Prostate gland (tissue), 2 donors: ENCODE results near the gene OR2T1.
"Not testable (repeated sequence)": the region's sequence is repeated elsewhere in the genome, so short reads cannot be mapped to it uniquely, and the experiment has no call there.

ENCODE experiments used
- POLR2AphosphoS5 ChIP-seq: sonication (generic); formaldehyde crosslinking; IDR thresholded peaks from one replicate; pipeline ENCODE4 v1.6.1; 2017; ENCODE audit warnings: antibody characterized with exemption
- TF ChIP-seq, protein P1 (sequence below), 4 experiments: fragments of 200-600 bp in 2 of 4; fragments of 450-650 bp in 2 of 4; sonication (generic) in 2 of 4; IDR thresholded peaks; 1 replicate in 3 of 4; 2 replicates in 1 of 4; pipeline ENCODE4 v1.5.1; 2016 to 2019; ENCODE audit warnings: antibody characterized with exemption in 4 of 4, mild to moderate bottlenecking in 2 of 4, moderate library complexity in 2 of 4

DNA sequence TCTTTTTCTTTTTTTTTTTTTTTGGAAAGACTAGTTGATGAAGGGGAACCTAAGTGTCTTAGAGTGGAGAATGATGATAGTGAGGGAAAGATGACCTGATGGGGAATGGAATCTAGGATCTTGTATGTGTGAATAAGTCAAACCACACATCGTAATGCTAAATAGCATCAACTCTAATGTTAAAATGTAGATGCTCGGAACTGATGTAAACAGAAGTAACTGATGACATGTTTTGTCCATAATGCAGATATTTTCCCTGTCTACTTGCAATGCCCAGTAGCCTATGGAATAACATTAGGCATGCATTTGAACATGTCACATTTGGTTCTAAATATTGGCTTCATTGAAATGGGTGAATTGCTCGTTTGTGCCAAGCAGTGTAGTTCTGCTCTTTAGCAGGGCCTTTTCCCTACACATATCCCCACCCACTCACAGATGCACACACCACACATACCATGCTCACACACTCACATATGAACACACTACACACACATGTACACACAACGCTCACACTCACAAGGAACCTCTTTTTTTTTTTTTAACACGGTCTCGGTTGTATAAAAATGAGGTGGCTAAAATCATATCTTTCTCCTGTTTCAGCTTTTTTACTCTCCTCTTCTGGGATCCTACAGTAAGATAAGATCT, 47.1 kb downstream of the OR2T1 start:
- TF ChIP-seq, protein P1, sequence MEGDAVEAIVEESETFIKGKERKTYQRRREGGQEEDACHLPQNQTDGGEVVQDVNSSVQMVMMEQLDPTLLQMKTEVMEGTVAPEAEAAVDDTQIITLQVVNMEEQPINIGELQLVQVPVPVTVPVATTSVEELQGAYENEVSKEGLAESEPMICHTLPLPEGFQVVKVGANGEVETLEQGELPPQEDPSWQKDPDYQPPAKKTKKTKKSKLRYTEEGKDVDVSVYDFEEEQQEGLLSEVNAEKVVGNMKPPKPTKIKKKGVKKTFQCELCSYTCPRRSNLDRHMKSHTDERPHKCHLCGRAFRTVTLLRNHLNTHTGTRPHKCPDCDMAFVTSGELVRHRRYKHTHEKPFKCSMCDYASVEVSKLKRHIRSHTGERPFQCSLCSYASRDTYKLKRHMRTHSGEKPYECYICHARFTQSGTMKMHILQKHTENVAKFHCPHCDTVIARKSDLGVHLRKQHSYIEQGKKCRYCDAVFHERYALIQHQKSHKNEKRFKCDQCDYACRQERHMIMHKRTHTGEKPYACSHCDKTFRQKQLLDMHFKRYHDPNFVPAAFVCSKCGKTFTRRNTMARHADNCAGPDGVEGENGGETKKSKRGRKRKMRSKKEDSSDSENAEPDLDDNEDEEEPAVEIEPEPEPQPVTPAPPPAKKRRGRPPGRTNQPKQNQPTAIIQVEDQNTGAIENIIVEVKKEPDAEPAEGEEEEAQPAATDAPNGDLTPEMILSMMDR (IDR thresholded peaks at IDR 0.05), result not testable (repeated sequence)
- TF ChIP-seq POLR2AphosphoS5, result not testable (repeated sequence)
